Measurements from ENCODE around the gene TM6SF1.

- TF ChIP-seq CTCF (IDR thresholded peaks at IDR 0.05): no peak
- TF ChIP-seq POLR2AphosphoS5 (IDR thresholded peaks at IDR 0.05): no peak
Observed at GRCh38 chr15:83164771-83165404, 57.4 kb downstream of the TM6SF1 start.
